ENCODE measurements around the gene LTB4R. TPM values are rescaled to one million over a fixed set of nuclear protein-coding genes. Genes with fewer than 3 reads are reported as not detected.
A peak's percentile ranks its signal among the peaks of the same experiment; 100 is the strongest.

The LTB4R gene
- total and polyA plus RNA-seq, 4 donors = 0.86 to 5.0 (median 2.5) TPM

- Histone ChIP-seq H3K9me3 (ENCODE audit: control insufficient read depth in 4 of 4, low read length in 3 of 4) (no peaks in the 10 kb centered on the region), H3K4me3 (ENCODE audit: low read depth in 1 of 3, low read length in 3 of 3) (peak overlapping the region in 1 of 3 donors; percentile 31), H3K27me3 (ENCODE audit: control insufficient read depth in 4 of 4, insufficient read depth in 4 of 4, low read length in 3 of 4) (peaks cover 0 to 5% (median 0%) of the 10 kb centered on the region in 4 donors), H3K27ac (ENCODE audit: low read depth in 1 of 2, low read length in 2 of 2) (peak overlapping the region; percentile 44 to 70), H3K9ac (ENCODE audit: low read depth in 1 of 2, low read length in 2 of 2) (no peak overlapping the region), H3K4me1 (ENCODE audit: control insufficient read depth in 4 of 4, insufficient read depth in 4 of 4, low read length in 3 of 4) (peaks cover 0 to 5% (median 1%) of the 10 kb centered on the region in 4 donors), H3K36me3 (ENCODE audit: control insufficient read depth in 4 of 4, insufficient read depth in 3 of 4, low read depth in 1 of 4, low read length in 3 of 4) (no peaks in the 10 kb centered on the region)
- peak; percentile 66 for DNase-seq (ENCODE audit: low spot score)
- TF ChIP-seq SP1 (IDR thresholded peaks at IDR 0.05) = peak; percentile 2
- no peak for TF ChIP-seq HNF4A (conservative IDR thresholded peaks at IDR 0.05)
- WGBS = 20% methylated on average over 40 of the region's 40 CpGs
Measured at GRCh38 chr14:24366721-24367513, 55.6 kb downstream of the LTB4R start.

Small RNA genes within 50 kb of the gene (small RNA-seq; reads per million reads assigned to genes)
- gene RF00026 = not detected

Other genes starting within 250 kb of the LTB4R start
Only the 30 nearest of the 33 such genes appear.
- 100 to 1,000 TPM; 215 to 312 TPM for gene DCAF11, start 196.7 kb upstream of the LTB4R start, total RNA-seq
- 100 to 1,000 TPM in 1 of 2 donors, 10 to 100 TPM in 1; 30.1 to 119 TPM for gene DCAF11, start 196.7 kb upstream of the LTB4R start, polyA plus RNA-seq
- gene NRL, start 196.6 kb upstream of the LTB4R start, total RNA-seq = 1 to 10 TPM; 2.7 to 3.2 TPM
- gene NRL, start 196.6 kb upstream of the LTB4R start, polyA plus RNA-seq = 1 to 10 TPM; 1.5 to 2.9 TPM
- gene FITM1, start 180.8 kb upstream of the LTB4R start, total RNA-seq = 1 to 10 TPM; 1.7 to 6.4 TPM
- 10 to 100 TPM; 11.9 to 16.1 TPM for gene FITM1, start 180.8 kb upstream of the LTB4R start, polyA plus RNA-seq
- gene PSME1, start 175.3 kb upstream of the LTB4R start, total RNA-seq = 10 to 100 TPM; 63.3 to 71.9 TPM
- 100 to 1,000 TPM; 131 to 237 TPM for gene PSME1, start 175.3 kb upstream of the LTB4R start, polyA plus RNA-seq
- gene EMC9, start 169.9 kb upstream of the LTB4R start, total RNA-seq = 10 to 100 TPM in 1 of 2 donors, 1 to 10 TPM in 1; 8.6 to 10.5 TPM
- gene EMC9, start 169.9 kb upstream of the LTB4R start, polyA plus RNA-seq = 10 to 100 TPM; 16.2 to 17.8 TPM
- gene PSME2, start 164.9 kb upstream of the LTB4R start, total RNA-seq = 10 to 100 TPM; 56.9 to 62.3 TPM
- gene PSME2, start 164.9 kb upstream of the LTB4R start, polyA plus RNA-seq = 100 to 1,000 TPM; 123 to 247 TPM
- gene RNF31, start 164.0 kb upstream of the LTB4R start, total RNA-seq = 10 to 100 TPM; 16.3 to 36.0 TPM
- 10 to 100 TPM; 20.3 to 21.6 TPM for gene RNF31, start 164.0 kb upstream of the LTB4R start, polyA plus RNA-seq
- gene IRF9, start 150.2 kb upstream of the LTB4R start, total RNA-seq = 10 to 100 TPM; 44.2 to 57.8 TPM
- 10 to 100 TPM; 37.9 to 60.9 TPM for gene IRF9, start 150.2 kb upstream of the LTB4R start, polyA plus RNA-seq
- 1 to 10 TPM; 3.8 to 4.7 TPM for gene REC8, start 139.4 kb upstream of the LTB4R start, total RNA-seq
- gene REC8, start 139.4 kb upstream of the LTB4R start, polyA plus RNA-seq = 1 to 10 TPM; 2.3 to 3.8 TPM
- 10 to 100 TPM; 16.3 to 29.8 TPM for gene IPO4, start 122.7 kb upstream of the LTB4R start, total RNA-seq
- gene IPO4, start 122.7 kb upstream of the LTB4R start, polyA plus RNA-seq = 10 to 100 TPM; 13.6 to 32.9 TPM
- gene TM9SF1, start 116.1 kb upstream of the LTB4R start, total RNA-seq = 10 to 100 TPM; 27.5 to 76.2 TPM
- gene TM9SF1, start 116.1 kb upstream of the LTB4R start, polyA plus RNA-seq = 10 to 100 TPM; 30.0 to 46.9 TPM
- gene TSSK4, start 105.8 kb upstream of the LTB4R start, total RNA-seq = under 1 TPM in 1 of 2 donors, not detected in 1; 0.33 TPM
- gene TSSK4, start 105.8 kb upstream of the LTB4R start, polyA plus RNA-seq = under 1 TPM in 1 of 2 donors, not detected in 1; 0.25 TPM
- 10 to 100 TPM; 14.6 to 19.6 TPM for gene CHMP4A, start 98.0 kb upstream of the LTB4R start, total RNA-seq
- gene CHMP4A, start 98.0 kb upstream of the LTB4R start, polyA plus RNA-seq = 10 to 100 TPM; 36.3 to 38.7 TPM
- gene MDP1, start 95.4 kb upstream of the LTB4R start, total RNA-seq = 1 to 10 TPM; 3.2 to 6.6 TPM
- gene MDP1, start 95.4 kb upstream of the LTB4R start, polyA plus RNA-seq = 10 to 100 TPM in 1 of 2 donors, 1 to 10 TPM in 1; 7.4 to 13.4 TPM
- gene NEDD8, start 79.1 kb upstream of the LTB4R start, total RNA-seq = 10 to 100 TPM; 32.3 to 49.3 TPM
- gene NEDD8, start 79.1 kb upstream of the LTB4R start, polyA plus RNA-seq = 100 to 1,000 TPM; 107 to 136 TPM
- gene GMPR2, start 78.6 kb upstream of the LTB4R start, total RNA-seq = 10 to 100 TPM; 28.6 to 29.8 TPM
- 10 to 100 TPM; 34.9 to 42.7 TPM for gene GMPR2, start 78.6 kb upstream of the LTB4R start, polyA plus RNA-seq
- gene TINF2, start 68.9 kb upstream of the LTB4R start, total RNA-seq = 10 to 100 TPM; 23.5 to 25.1 TPM
- gene TINF2, start 68.9 kb upstream of the LTB4R start, polyA plus RNA-seq = 10 to 100 TPM; 14.4 to 24.3 TPM
- gene TGM1, start 48.3 kb upstream of the LTB4R start, total RNA-seq = 1 to 10 TPM; 1.1 to 1.5 TPM
- under 1 TPM; 0.28 to 0.39 TPM for gene TGM1, start 48.3 kb upstream of the LTB4R start, polyA plus RNA-seq
- 10 to 100 TPM in 1 of 2 donors, 1 to 10 TPM in 1; 7.5 to 19.7 TPM for gene RABGGTA, start 39.9 kb upstream of the LTB4R start, total RNA-seq
- gene RABGGTA, start 39.9 kb upstream of the LTB4R start, polyA plus RNA-seq = 10 to 100 TPM; 11.7 to 14.7 TPM
- 10 to 100 TPM; 30.3 to 84.9 TPM for gene DHRS1, start 11.7 kb upstream of the LTB4R start, total RNA-seq
- 10 to 100 TPM; 40.3 to 60.1 TPM for gene DHRS1, start 11.7 kb upstream of the LTB4R start, polyA plus RNA-seq
- gene NOP9, start 11.7 kb upstream of the LTB4R start, total RNA-seq = 10 to 100 TPM; 12.3 to 18.2 TPM
- 1 to 10 TPM; 3.8 to 7.1 TPM for gene NOP9, start 11.7 kb upstream of the LTB4R start, polyA plus RNA-seq
- gene CIDEB, start 3.5 kb upstream of the LTB4R start, total RNA-seq = 100 to 1,000 TPM in 1 of 2 donors, 10 to 100 TPM in 1; 32.1 to 142 TPM
- gene CIDEB, start 3.5 kb upstream of the LTB4R start, polyA plus RNA-seq = 100 to 1,000 TPM; 176 to 312 TPM
- 10 to 100 TPM in 1 of 2 donors, 1 to 10 TPM in 1; 2.5 to 11.3 TPM for gene LTB4R2, start 1.4 kb upstream of the LTB4R start, total RNA-seq
- 1 to 10 TPM in 1 of 2 donors, under 1 TPM in 1; 0.28 to 1.2 TPM for gene LTB4R2, start 1.4 kb upstream of the LTB4R start, polyA plus RNA-seq
- gene ADCY4, start 23.6 kb downstream of the LTB4R start, total RNA-seq = 1 to 10 TPM; 2.2 to 7.2 TPM
- 1 to 10 TPM; 2.2 to 5.8 TPM for gene ADCY4, start 23.6 kb downstream of the LTB4R start, polyA plus RNA-seq
- 1 to 10 TPM; 2.7 to 2.9 TPM for gene RIPK3, start 28.5 kb downstream of the LTB4R start, total RNA-seq
- 1 to 10 TPM; 1.0 to 1.2 TPM for gene RIPK3, start 28.5 kb downstream of the LTB4R start, polyA plus RNA-seq
- gene NFATC4, start 56.7 kb downstream of the LTB4R start, total RNA-seq = 1 to 10 TPM; 1.4 to 3.6 TPM
- gene NFATC4, start 56.7 kb downstream of the LTB4R start, polyA plus RNA-seq = 1 to 10 TPM; 1.0 to 2.2 TPM
- gene NYNRIN, start 87.5 kb downstream of the LTB4R start, total RNA-seq = 10 to 100 TPM in 1 of 2 donors, 1 to 10 TPM in 1; 2.5 to 11.0 TPM
- gene NYNRIN, start 87.5 kb downstream of the LTB4R start, polyA plus RNA-seq = under 1 TPM; 0.89 to 0.99 TPM
- under 1 TPM; 0.59 to 0.79 TPM for gene CBLN3, start 118.2 kb downstream of the LTB4R start, total RNA-seq
- under 1 TPM; 0.07 to 0.33 TPM for gene CBLN3, start 118.2 kb downstream of the LTB4R start, polyA plus RNA-seq
- 10 to 100 TPM; 38.2 to 40.3 TPM for gene KHNYN, start 118.5 kb downstream of the LTB4R start, total RNA-seq
- 10 to 100 TPM in 1 of 2 donors, 1 to 10 TPM in 1; 3.0 to 11.1 TPM for gene KHNYN, start 118.5 kb downstream of the LTB4R start, polyA plus RNA-seq
- gene SDR39U1, start 131.3 kb downstream of the LTB4R start, total RNA-seq = 10 to 100 TPM; 10.8 to 17.0 TPM
- 10 to 100 TPM; 34.9 to 50.4 TPM for gene SDR39U1, start 131.3 kb downstream of the LTB4R start, polyA plus RNA-seq